ENCODE results near the gene CFAP97D1.
A peak's percentile ranks its signal among the peaks of the same experiment; 100 is the strongest.

Gene CFAP97D1

GRCh38 chr17:43830510-43831140, 50.4 kb downstream of the CFAP97D1 start:
- no peak for DNase-seq

GRCh38 chr17:43831633-43832032, 51.4 kb downstream of the CFAP97D1 start:
- DNase-seq, result no peak

DNA sequence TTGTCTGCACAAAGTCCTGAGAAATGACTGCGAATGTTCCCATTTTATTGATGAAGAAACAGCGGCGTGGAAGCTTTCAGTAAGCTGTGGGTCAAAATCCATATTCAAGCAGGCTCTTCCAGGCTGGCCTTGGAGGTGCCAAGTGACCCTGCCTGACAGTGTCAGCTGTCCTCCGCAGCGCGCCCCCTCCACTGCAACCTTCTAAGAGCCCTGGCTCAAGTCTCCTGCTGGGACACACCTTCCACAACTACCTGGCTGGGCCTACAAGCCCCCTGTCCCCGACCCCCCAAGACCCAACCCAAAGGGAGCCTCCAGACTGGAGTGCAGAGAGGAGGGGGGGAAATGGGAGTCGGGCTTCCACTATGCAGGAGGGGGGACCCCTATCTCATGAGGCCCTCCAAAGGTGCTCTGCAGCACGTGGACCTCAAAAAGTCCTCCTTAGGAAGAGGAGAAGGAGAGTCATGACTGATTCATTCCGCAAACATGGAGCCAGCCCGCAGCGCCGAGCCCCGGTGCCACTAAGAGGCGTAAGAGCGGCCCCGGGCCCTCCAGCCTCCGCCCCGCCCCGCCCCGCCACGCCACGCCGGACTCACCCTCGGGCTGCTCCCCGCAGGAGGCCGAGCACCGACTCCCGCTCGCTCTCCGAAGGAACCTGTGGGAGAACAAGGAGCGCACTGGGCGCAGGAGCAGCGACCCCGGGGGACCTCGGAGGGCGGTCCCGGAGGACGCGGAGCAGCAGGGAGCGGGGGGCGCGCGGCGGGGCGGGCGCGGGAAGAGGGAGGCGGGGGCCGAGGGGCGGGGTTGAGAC, 52.1 kb downstream of the CFAP97D1 start:
- peak; percentile 23 for DNase-seq

DNA sequence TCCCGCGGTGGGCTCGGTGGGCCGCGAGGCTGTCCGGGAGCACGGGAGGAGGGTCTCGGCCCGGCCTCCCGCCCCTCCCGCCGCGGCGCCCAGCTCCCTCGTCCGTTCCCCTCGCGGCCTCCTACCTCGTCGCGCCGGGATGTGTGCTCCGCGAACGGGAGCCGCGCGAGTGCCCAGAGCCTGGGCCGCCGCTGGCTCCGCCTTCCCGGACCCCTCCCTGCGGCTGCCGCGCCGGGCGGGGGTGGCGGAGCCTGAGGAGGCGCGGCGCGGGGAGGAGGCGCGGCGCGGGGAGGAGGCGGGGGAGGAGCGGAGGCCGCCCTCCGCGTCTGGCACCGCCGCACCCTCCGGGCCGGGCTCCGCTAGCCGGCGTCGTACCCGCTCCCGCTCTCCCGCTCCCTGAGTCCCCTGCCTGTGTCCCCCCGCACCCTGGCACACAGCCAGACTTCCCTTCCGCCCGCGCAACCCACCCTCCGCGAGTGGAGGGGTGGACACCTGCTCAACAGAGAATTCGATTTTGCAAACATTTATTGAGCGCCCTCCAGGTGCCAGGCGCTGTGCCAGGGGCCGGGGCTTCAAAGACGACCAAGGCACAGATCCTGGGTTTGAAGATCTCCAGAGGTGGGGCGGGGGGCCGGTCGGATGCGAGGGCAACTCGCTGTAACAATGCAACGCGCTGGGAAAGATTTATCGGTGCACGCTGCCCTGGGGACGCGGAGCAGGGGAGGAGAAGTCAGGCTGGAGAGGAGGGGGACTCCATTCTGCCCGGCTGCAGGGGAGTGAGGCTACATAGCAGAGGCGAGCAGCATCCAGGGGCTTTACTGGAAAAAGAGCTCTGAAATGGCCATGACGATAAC, 53.0 kb downstream of the CFAP97D1 start, which contains the start of gene MPP3:
MPP3 (minus strand) TSS at position 171 of the 854 bp plus-strand sequence. CDS start 1,240 bp downstream, outside the sequence.
- DNase-seq, result peak; percentile 79

DNA sequence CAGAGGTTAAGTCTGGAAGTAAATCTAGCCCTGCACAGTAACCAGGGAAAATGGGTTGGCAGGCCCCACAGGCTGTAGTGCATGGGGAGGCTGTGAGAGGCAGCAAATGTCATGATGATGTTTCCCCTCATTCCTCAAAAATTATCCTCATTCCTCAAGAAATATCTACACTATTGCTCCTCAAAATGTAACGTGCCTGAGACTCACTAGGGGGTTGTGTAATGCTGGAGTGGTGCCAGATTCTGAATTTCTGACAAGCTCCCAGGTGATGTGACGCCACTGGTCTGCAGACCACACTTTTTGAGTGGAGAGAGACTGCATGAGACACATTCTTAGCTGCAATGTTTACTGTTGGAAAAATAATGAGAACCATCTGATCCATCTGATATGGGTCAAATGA, 53.9 kb downstream of the CFAP97D1 start:
- peak; percentile 13 for DNase-seq
